ENCODE data around the gene CEACAM8.
A peak's percentile ranks its signal among the peaks of the same experiment; 100 is the strongest.
"Not testable (repeated sequence)": the region's sequence is repeated elsewhere in the genome, so short reads cannot be mapped to it uniquely, and the experiment has no call there.

The CEACAM8 gene

GRCh38 chr19:42594617-42595489 lies at the start of gene CEACAM8:
CEACAM8 (minus strand) TSS chr19:42594924; CDS start chr19:42594828, 96 bp downstream.
- DNase-seq, result no peak

GRCh38 chr19:42639324-42640092 lies 44.8 kb upstream of the CEACAM8 start:
- DNase-seq, result not testable (repeated sequence)

GRCh38 chr19:42635233-42635539 lies 40.5 kb upstream of the CEACAM8 start:
- no peak for DNase-seq

- no peak for DNase-seq
Measured at GRCh38 chr19:42634409-42635232, 39.9 kb upstream of the CEACAM8 start.

- no peak for DNase-seq
Measured at GRCh38 chr19:42629191-42629590, 34.5 kb upstream of the CEACAM8 start.

- DNase-seq, result no peak
Measured at GRCh38 chr19:42628411-42629140, 33.9 kb upstream of the CEACAM8 start.

GRCh38 chr19:42627916-42628315 lies 33.2 kb upstream of the CEACAM8 start:
- DNase-seq, result no peak

GRCh38 chr19:42626181-42626580 lies 31.5 kb upstream of the CEACAM8 start:
- no peak for DNase-seq

GRCh38 chr19:42619271-42619670 lies 24.5 kb upstream of the CEACAM8 start:
- DNase-seq, result no peak

- no peak for DNase-seq
Measured at GRCh38 chr19:42613666-42614065, 18.9 kb upstream of the CEACAM8 start.

- not testable (repeated sequence) for DNase-seq
Measured at GRCh38 chr19:42610401-42610915, 15.7 kb upstream of the CEACAM8 start.

- peak; percentile 42 for DNase-seq
Measured at GRCh38 chr19:42606660-42607351, 12.1 kb upstream of the CEACAM8 start.

- DNase-seq, result no peak
Measured at GRCh38 chr19:42601811-42602443, 7.2 kb upstream of the CEACAM8 start.

GRCh38 chr19:42596391-42597072 lies 1.8 kb upstream of the CEACAM8 start:
- peak; percentile 56 for DNase-seq

GRCh38 chr19:42595550-42596172 lies 937 bp upstream of the CEACAM8 start:
- no peak for DNase-seq

- DNase-seq, result no peak
Measured at GRCh38 chr19:42589792-42590191, 4.9 kb downstream of the CEACAM8 start.

- no peak for DNase-seq
Measured at GRCh38 chr19:42584466-42584865, 10.3 kb downstream of the CEACAM8 start.

- no peak for DNase-seq
Measured at GRCh38 chr19:42577016-42577415, 17.7 kb downstream of the CEACAM8 start.

- DNase-seq, result no peak
Measured at GRCh38 chr19:42576241-42576640, 18.5 kb downstream of the CEACAM8 start.

GRCh38 chr19:42573642-42574041 lies 21.1 kb downstream of the CEACAM8 start:
- DNase-seq, result no peak

Data from activated T-cell treated with anti-CD3 and anti-CD28 coated beads, Interleukin-2, amount 50 U/mL, for 1 hour (primary cell).